BJ (cell line): ENCODE results near the gene STOX2. TPM values are rescaled to one million over a fixed set of nuclear protein-coding genes. Genes with fewer than 3 reads are reported as not detected.

ENCODE experiments used
- CTCF ChIA-PET: fragments of 350-600 bp; formaldehyde crosslinking; extraction: SDS; loops from one replicate; lab custom pipeline; 2021; ENCODE audit warnings: antibody characterized with exemption, inconsistent platforms; lab: Yijun Ruan, JAX
- POLR2A ChIA-PET: fragments of 300-600 bp; sonication (Branson Sonifier 250); formaldehyde crosslinking; extraction: SDS; loops from one replicate; lab custom pipeline; 2021; ENCODE audit warnings: antibody characterized with exemption; lab: Charles Lee
- DNase-seq: peaks from one replicate; pipeline ENCODE4 v3.0.0-alpha.2; 2011; ENCODE audit warnings: low read depth
- H3K27me3 ChIP-seq: 2 replicates; pipeline ENCODE4 v1.6.0; 2011; ENCODE audit warnings: low read length; ENCODE audit not compliant: control insufficient read depth, insufficient read depth
- H3K36me3 ChIP-seq: 2 replicates; pipeline ENCODE4 v1.5.1; 2011; ENCODE audit warnings: low read length; ENCODE audit not compliant: control insufficient read depth, insufficient read depth
- H3K4me3 ChIP-seq: 2 replicates; pipeline ENCODE4 v1.5.1; 2011; ENCODE audit warnings: low read depth, mild to moderate bottlenecking, control low read depth, low read length
- CTCF ChIP-seq: IDR thresholded peaks from 2 replicates; pipeline ENCODE4 v1.5.1; 2011; ENCODE audit warnings: low read depth, mild to moderate bottlenecking, control low read depth, inconsistent platforms, low read length, moderate library complexity; ENCODE audit not compliant: insufficient read depth
- polyA plus RNA-seq: library from polyadenylated mRNA; depleted of rRNA; stranded (reverse); fragments of >200 nt; gene quantifications from 2 replicates; pipeline ENCODE4 v1.2.3, GENCODE V29; 2011

Gene STOX2
- polyA plus RNA-seq, 1 experiment = 0.27 TPM

DNA sequence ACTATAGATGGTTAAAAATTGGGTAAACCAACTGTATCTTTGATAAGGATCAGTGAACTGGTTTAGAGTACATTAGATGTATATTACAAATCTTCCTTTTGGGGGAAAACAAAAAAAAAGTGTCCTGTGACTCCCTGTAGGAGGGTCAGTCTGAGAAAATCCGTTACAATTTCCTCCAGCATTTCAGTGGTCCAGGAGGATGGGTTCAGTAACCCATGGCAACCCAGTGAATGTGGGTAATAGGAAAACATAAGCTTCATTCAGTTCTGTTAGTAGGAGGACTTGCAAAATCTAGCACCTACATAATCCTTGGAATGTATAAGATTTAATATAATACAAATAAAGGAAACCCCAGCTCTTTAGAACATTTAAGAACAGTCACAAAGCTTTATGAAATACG is 16.2 kb downstream of the STOX2 start:
- Histone ChIP-seq H3K27me3 (no peaks in the 10 kb centered on the region), H3K36me3 (no peaks in the 10 kb centered on the region), H3K4me3 (no peak overlapping the region)
- no peak for DNase-seq
- CTCF ChIA-PET = no interaction called here
- POLR2A ChIA-PET = no interaction called here
- TF ChIP-seq CTCF = no peak

DNA sequence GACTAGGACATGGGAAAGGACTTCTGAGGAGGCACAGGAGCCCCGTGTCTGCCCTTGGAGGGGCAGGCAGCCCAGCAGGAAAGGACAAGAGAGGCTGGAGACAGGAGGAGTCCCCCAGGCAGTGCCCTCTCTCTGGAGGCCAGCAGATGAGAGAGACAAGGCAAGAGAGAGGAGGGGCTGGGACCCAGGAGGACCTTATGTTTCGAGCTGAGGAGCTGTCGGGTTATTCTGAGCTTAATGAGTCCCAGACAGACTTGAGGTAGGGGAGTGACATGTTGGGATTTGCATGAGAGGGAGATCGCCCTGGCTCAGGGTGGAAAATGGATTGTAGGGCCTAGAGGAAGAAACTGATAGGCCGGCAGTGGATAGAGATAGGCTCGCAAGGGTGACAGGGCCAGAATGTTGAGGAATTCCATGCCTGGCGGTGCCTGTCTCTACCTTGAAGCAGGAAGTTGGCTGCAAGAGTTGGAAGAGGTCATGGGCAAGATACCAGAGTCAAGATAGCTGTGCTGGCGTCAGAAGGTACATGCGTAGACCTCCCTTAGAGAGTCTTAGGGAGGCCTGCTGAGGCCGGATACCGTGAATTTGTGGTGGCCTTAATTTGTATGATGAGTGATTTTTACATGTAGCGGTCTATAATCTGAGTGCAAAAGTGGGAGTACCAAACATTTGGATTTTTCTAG is 19.4 kb downstream of the STOX2 start:
- no peak for DNase-seq
- H3K27me3 ChIP-seq = no peaks in the 10 kb centered on the region
- CTCF ChIA-PET = no interaction called here
- no peaks in the 10 kb centered on the region for H3K36me3 ChIP-seq
- no peak overlapping the region for H3K4me3 ChIP-seq
- TF ChIP-seq CTCF = no peak
- POLR2A ChIA-PET = no interaction called here

DNA sequence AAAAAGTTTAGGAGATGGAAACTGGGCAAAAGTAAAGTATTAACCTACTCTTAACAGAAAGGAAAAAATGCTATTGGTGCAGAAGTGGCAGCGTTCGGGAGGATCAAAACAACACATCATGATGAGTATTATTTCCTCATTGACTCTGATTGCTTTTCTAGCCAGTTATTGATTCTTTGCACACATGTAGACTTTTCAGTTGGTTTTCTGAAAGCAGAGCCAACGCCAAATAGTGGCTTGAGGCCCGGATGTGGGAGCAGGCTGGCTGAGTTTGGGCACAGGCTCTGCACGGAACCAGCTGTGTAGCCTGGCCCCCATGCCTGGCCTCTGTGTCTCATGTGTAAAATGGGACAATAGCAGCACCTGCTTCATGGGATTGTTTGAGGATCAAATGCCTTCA is 21.8 kb downstream of the STOX2 start:
- TF ChIP-seq CTCF = no peak
- CTCF ChIA-PET = no interaction called here

DNA sequence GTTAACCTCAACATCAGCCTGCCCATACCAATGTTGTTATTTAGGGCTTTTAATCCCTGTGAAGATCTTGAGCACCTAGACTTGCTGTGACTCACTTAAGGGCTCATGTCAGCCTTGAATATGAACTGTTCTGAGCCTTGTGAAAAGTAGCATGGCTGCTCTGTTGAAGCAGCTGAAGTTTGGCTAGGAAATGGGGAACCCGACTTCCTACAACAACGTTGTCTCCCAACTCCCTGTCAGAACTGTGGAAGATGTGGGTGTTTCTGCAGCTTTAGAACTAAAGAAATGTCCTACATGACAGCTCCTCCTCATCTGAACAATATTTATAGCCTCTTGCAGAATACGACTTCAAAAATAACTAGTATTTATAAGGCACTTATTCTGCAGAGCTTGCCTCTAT is 27.5 kb downstream of the STOX2 start:
- no peak for TF ChIP-seq CTCF

More for the DNA sequence above, 21.8 kb downstream of the STOX2 start:
- no peak overlapping the region for H3K4me3 ChIP-seq
- no peaks in the 10 kb centered on the region for H3K27me3 ChIP-seq
- POLR2A ChIA-PET = no interaction called here
- DNase-seq = no peak
- no peaks in the 10 kb centered on the region for H3K36me3 ChIP-seq

GRCh38 chr4:183934761-183935160 is 29.7 kb downstream of the STOX2 start:
- ChIA-PET POLR2A (no interaction called here), CTCF (no interaction called here)
- H3K4me3 ChIP-seq = no peak overlapping the region
- DNase-seq = no peak
- TF ChIP-seq CTCF = no peak
- no peaks in the 10 kb centered on the region for H3K36me3 ChIP-seq
- no peaks in the 10 kb centered on the region for H3K27me3 ChIP-seq

More for the DNA sequence above, 27.5 kb downstream of the STOX2 start:
- no peak for DNase-seq
- ChIA-PET POLR2A (no interaction called here), CTCF (no interaction called here)
- no peaks in the 10 kb centered on the region for H3K36me3 ChIP-seq
- H3K4me3 ChIP-seq = no peak overlapping the region
- H3K27me3 ChIP-seq = no peaks in the 10 kb centered on the region
